ELF-1 (cell line): ENCODE results near the gene NPAS3.

ENCODE experiments used
- DNase-seq: peaks from one replicate; pipeline ENCODE4 v3.0.0-alpha.2; 2016; ENCODE audit warnings: low read depth, low spot score

The NPAS3 gene

DNA sequence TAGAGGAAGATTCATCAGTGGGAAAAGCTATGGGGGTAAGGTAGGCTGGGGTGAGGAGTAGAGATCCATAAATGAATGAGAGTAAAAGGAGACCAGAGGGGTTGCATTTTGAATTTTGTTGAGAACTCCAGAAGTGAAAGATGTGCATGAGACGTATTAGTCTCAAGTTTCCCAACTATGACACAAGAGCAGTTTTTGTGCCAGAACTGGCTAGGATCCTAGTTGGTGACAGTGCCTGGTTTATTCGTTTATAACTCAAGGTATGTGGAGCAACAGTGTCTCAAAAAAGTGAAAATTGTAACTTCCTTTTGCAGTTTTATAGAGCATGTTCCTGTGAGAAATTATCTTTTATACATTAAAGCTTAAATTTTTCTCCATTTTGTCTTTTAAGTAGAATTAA is 377.0 kb downstream of the NPAS3 start:
- no peak for DNase-seq

DNA sequence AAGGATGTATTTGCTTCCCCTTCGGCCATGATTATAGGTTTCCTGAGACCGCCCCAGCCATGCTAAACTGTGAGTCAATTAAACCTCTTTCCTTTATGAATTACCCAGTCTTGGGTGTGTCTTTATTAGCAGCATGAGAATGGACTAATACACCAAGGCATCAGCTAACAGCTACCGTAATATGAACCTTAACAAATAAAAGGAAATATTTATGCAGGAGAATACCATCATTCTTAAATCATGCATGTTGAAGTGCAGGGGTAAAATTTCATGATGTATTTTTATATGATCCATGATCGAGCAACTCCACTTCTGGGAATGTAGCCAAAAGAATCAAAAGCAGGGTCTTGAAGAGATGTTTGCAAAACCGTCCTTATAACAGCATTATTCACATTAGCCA is 379.0 kb downstream of the NPAS3 start:
- DNase-seq: no peak

- no peak for DNase-seq
These were observed 385.3 kb downstream of the NPAS3 start for GRCh38 chr14:33323979-33324378.

DNA sequence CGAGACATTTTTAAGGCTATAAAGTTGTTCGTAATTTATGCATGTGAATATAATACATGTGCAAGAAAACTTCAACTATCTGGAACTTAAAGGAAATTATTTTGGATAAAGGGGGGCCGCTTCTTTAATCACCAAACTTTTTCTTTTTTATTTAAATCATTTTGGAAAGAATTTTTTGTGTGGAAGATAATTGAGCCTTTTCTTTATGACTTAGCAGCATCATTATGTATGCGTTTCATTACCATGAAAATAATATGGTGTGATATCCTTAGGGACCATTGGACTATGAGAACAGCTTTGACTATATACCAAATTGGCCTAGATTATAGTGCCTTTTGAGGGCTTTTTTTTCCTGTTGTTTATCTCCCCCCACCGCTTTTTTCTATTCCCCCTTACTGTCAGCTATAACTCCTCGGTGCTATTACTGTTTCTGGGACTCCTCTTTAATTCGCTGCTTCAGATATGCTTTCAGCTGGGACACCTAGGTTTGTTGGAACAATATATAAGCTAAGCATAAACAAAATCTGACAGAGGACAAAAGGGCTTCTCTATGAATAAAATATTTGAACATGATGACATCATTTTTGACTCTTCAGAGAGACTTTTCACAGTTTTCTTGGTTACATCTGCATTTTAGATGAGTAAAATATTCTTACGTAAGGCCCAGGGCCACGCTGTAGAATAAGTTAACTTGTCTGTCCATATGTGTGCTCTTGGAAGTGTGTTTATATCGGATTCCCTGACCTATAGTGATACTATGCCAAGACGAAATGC is 392.7 kb downstream of the NPAS3 start:
- DNase-seq: no peak

DNA sequence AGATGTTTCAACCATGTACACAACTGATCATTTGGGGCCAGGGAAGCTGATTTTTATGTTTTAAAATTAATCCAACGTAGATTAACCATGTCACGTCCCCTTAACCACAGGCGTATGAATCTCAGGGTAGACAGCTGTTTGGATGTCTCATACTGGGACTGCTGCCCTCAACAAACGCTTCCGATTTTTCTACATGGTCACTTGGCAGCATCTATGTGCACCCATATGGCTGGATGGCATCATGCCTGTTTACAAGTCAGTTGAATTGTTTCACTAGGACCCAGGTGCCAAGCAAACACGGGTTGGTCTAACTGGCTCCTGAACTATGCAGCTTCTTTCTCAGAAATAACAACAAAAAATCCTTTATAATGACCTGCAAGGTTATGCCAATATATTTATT is 393.8 kb downstream of the NPAS3 start:
- DNase-seq: no peak

GRCh38 chr14:33335366-33335765 is 396.7 kb downstream of the NPAS3 start:
- peak; percentile 71 for DNase-seq

DNA sequence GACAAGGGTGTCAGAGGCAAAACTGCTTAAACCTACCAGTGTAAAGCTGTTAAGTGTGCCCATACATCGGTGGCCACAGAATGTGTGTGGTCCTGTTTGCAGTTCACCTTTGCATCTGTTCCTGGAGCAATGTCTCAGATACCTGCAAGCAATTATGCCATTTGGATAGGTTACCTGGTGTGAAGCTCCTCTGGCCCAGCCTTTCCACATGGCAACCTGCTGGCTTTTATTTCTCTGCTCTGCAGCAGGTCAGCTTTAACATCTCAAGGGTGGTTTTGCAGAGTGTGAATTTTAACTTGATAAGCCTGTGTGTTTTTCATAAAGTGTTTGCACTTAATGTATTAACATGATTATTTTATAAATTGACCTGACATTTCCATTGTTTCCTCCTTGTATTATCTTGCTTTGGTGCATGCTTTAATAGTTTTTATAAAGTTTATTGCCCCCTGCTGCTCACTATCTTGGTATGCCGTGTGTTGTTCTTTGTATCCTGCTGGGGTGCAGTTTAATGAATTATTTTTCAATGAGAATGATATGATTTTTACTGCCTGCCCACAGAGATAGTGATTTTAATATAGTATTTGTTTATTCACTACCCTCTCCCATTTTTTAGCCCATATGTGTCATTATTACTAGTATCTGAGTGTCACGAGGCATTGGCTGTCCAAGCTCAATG is 403.8 kb downstream of the NPAS3 start:
- no peak for DNase-seq

DNA sequence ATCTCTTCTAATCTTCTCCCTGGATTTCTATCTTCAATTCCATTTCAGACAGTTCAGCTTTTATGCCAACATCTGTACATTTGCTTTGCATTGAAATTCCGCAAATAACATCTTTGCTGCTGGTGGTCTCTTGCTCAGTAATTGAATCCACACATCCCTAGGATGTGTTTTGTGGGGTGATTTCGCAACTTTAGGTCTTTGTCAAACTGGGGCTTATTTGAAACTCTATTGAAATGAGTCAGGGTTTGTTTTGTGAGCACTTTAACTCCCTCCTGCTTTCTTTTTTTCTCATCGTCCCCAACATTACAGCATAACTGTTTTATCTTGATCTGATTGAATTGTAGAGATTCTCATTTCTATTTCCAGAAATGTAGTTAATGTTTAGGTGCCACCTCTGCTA is 404.3 kb downstream of the NPAS3 start:
- no peak for DNase-seq

DNA sequence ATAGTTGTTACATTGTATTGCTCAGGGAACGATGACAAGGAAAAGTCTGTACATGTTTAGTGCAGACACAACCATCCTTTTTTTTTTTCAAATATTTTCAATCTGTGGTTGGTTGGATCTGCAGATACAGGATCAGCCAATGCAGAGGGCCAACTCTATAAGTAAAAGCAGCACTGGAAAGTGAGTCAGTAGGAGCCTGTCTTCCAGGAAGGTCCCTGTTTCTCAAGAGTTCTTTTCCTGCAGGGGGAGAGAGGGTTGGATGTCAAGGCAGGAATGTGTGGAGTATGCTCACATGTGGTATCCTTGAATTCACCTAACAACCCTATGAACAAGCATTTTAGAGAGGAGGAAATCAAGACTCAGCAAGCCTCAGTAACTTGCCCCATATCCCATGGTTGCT is 409.1 kb downstream of the NPAS3 start:
- DNase-seq: no peak

- no peak for DNase-seq
These were observed 409.8 kb downstream of the NPAS3 start for GRCh38 chr14:33348510-33348909.

GRCh38 chr14:33349871-33350270 is 411.2 kb downstream of the NPAS3 start:
- no peak for DNase-seq

DNA sequence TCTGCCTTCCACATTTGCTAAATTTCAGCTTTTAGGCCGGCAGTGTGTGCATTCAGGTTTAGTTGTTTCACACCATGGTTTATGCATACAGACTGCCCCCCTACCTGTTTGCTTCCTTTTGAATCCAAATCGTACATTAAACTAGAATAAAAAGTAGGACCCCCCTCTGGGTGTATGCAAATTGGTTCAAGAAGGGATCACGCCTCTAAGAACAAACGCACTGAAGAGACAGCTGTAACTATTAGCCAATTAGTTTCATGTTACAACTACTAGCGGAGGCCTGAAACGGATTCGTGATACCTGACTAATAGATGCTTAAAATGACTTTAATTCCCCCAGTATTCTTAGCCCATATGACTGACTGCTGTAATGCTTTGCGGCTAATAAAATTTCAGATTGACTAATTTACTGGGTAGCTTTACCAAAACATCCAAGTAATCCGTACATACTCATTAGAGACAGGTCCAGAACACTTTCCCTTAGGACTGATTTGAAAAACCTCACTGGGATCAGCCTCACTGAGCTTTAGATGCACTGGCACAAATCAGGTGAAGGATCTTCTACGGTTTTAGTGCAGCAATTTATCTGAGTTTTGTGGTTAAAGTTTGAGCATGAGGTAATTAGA is 411.8 kb downstream of the NPAS3 start:
- no peak for DNase-seq

DNA sequence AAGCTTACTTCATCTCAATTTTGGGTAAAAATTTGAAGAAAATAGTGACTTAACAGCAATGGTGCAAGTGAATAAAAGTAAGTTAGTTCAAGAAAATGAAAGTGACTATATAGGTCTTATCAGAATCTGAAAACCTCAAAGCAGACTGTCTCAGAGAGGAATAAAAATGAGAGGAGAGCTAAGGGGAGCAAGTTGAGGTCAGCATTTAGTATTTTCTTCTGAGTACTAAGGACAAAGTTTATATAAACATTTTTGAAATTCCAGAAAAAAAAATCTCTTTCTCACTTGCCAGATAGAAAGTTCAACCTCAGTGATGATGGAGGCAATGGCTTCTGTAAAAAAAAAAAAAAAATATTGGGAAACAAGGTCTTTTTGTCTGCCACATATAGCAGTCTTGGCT is 414.1 kb downstream of the NPAS3 start:
- DNase-seq: no peak

DNA sequence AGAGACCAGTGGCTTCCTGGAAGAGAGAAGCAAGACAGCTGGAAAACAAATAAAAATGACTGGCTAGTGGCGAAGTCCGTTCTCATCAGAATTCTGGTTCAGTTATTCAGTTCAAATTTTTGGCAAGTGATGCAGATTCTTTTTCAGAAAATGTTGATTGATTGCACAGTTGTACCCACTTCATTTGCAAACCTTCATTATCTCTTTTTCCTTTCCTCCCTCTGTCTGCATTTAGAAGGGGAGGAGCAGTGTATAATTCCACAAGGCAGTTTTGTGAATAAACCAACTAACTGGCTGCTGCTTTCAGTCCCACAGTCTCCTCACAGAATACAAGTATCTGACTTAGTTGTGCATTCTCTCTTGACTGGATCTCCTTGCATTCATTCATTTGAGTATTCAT is 417.5 kb downstream of the NPAS3 start:
- DNase-seq: no peak

DNA sequence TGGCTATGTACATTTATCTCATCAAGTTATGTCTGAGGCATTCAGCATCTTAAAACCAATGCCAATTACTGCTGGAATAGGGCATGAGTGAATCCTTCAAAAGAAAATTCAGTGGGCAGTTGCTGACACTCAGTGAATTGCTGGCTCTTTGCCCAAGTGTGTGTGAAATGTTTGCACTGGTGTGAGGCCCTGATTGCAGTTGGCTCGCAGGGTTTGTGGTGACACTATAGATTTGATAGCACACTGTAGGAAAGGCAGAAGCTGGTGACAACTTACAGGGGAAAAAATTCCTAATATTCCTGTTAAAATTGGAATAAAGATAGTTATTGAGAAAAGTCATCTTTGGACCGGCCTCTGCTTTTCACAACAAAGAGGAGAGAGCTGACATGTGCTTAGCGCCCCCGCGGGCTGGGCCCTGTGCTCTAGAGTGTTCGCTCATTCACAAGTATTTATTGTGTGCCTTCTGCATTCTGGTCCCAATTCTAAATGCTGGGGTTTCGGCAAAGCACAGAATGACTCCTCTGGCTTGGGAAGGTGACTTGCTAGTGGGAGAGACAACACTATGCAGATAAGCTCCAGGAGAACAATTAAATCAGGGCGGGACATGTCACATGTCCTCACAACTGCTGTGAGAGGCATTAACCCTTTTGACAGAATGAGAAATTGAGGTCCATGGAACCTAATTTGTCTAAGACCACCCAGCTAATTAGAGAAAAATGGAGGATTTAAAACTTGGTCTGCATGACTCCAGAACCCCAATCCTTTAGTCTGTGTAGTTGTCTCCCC is 418.7 kb downstream of the NPAS3 start:
- DNase-seq: no peak

DNA sequence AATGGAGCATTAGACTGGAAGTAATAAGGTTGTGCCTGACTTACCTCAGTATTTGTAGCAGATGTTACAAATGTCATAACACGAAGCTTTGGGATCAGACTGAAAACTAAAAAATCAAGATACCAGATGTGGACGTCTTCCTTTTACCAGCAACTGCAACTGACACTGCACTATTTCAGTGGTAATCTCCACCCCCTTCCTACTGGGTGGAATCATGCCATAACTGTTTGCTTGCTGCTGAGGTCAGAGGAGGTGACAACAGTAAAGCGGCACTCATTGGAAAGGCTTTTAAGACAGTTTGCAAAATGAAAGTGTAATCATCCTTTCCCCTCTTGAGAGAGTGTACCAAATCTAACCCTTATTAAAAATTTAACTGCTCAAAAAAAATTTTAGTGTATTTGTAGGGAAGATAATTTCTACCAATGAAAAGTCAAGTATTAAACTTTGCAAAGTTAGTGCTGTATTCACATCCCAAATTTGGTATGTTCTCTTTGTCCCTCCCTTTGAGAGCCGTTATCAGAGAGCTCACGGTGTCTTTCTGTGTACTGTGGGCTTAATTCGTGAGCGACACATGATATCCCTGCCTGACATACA is 420.7 kb downstream of the NPAS3 start:
- DNase-seq: no peak

DNA sequence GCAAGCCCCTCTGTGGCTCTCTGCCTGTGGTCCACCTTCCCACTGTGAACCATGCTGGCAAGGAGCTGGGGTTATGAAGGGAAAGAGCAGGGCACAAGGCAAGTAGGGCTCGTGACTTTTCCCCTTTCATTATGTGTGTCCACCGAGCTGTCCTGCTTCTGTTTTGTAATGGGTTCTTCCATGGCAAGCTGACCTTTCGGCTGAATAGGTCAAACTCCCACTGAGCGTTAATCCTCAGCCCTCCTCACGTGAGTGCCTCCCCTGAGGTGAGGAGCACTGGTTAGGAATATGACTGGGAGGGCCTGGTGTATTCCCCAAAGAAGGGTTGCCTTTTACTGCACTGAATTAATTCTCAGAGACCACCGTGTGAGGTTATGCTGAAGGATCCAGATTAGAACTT is 424.3 kb downstream of the NPAS3 start:
- peak; percentile 72 for DNase-seq

DNA sequence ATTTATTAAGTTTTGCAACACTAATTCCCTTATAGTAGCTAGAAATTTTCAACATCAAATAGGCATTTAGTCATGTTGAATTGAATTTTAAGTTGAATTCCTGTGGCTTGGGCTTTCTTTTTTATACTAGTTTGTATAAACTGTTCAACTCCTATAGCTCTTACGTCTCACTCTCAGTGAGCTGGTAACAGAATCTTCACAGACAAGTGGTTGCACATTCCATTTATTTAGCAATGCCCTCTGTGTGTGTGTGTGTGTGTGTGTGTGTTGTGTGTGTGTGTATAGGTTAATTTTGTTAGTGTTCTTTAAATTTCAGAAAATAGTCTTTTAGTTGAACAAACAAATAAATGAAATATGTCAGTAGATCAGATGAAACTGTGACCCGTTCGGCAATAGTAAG is 425.0 kb downstream of the NPAS3 start:
- no peak for DNase-seq

DNA sequence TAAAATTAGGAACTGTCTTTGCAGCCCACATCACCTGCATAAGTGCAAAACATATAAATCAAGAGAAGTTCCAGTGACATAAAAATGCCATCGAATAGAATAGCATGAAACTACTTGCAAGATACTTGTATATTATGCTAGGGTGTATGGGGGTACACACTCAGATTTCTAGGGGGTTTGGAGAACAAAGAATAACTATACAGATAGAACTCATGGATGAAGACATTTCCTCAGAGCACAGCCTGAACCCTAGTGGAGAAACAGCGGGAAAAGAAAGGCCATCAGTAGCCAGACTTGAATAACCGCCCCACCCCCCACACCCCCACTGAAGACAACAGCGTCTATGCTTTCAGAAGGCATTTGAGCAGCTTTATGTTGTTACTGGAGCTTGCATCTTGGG is 425.8 kb downstream of the NPAS3 start:
- peak; percentile 25 for DNase-seq

- DNase-seq: no peak
These were observed 430.4 kb downstream of the NPAS3 start for GRCh38 chr14:33369041-33369440.

- no peak for DNase-seq
These were observed 431.3 kb downstream of the NPAS3 start for GRCh38 chr14:33369972-33370371.

- no peak for DNase-seq
These were observed 431.7 kb downstream of the NPAS3 start for GRCh38 chr14:33370426-33370825.
